Measurements from ENCODE around the gene GEMIN8.

- TF ChIP-seq EZH2phosphoT487 (IDR thresholded peaks at IDR 0.05; ENCODE audit: low read depth, severe bottlenecking, unreplicated experiment) (no peak), CTCF (IDR thresholded peaks at IDR 0.05; ENCODE audit: poor library complexity) (no peak)
These were observed 35.6 kb downstream of the GEMIN8 start for GRCh38 chrX:13994104-13994503.

Data from hepatocyte (in vitro differentiated cells).